ENCODE results near the gene MCEE.
"Not testable (repeated sequence)": the region's sequence is repeated elsewhere in the genome, so short reads cannot be mapped to it uniquely, and the experiment has no call there.

Gene MCEE

DNA sequence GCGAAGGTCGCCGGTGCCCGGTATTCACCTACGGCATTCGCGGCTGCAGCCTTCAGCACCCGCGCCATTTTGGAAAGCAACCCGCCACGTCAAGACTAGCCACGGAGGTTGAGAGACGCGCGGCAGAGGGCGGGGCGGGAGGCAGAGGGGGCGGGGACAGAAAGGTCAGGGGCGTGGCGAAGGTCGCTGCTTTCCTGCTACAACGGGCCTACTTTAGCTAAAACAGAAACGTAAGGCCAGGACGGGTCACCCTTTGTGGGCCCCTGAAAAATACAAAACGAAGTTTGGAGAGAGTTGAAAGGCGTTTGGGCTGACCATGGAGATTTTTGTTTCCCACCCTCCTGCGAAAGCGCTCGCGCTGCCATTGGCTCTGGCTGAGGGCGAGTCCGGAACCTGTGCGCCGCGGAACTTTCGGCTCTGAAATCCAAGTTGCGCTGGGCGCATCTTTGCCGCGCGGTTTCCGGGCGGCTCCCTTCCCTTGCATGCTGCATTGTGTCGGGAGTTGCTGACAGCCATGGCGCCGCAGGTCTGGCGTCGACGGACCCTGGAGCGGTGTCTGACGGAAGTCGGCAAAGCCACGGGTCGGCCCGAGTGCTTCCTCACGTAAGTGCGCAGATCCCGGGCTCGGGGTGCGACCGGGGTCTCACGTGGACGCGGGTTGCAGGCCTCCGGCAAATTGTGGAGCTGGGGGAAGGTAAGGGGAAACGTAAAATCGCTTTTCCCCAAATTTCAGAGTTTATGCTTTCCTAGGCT, at the start of gene MCEE, which contains the start of gene MPHOSPH10:
Gene MCEE, minus strand, starts transcription at position 78 of the 753 bp plus-strand sequence. Its CDS starts 10 bp downstream, at position 68.
Gene MPHOSPH10, plus strand, starts transcription at position 483 of the 753 bp plus-strand sequence. Its CDS starts 32 bp downstream, at position 515.
- DNase-seq (ENCODE audit: low read depth in 2 of 2), result peak; percentile 81

DNA sequence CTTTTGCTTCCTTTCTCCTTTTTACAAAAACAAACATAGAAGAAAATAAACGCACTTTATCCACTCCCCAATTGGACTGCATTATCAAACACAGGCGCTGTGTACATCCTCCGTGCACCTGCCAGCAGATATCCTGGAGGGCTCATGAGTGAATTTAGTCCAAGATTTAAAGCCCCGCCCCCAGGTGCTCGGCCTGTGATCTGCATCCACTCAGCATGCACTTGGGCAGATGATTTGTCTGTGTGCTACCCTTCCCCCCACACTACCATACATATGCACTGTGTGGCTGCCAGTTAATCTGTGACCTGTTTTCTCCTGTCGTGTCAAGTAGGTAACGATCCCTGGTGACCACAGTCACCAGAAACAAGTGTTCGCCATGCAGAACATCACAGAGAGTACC, 48.8 kb upstream of the MCEE start:
- DNase-seq (ENCODE audit: low read depth in 2 of 2), result not testable (repeated sequence)

DNA sequence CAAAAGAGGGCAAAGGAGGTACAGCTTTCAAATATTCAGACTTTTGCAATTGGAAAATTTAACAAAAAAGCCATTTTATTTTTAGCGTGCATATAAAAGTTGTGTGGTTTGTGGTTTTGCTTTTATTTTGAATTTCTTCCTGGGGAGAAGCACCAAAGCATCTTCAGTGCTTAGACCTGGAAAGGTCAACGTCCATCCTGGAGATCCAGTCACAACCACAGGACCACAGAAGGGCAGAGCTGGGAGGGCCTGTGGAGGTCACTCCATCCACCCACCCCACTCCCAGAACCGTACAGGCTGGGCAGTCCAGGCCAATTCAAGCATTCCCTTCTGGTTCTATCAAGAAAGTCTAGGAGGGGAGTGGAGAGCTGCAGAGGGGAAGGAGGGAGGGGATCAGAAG, 44.2 kb upstream of the MCEE start:
- DNase-seq (ENCODE audit: low read depth in 2 of 2), result no peak

DNA sequence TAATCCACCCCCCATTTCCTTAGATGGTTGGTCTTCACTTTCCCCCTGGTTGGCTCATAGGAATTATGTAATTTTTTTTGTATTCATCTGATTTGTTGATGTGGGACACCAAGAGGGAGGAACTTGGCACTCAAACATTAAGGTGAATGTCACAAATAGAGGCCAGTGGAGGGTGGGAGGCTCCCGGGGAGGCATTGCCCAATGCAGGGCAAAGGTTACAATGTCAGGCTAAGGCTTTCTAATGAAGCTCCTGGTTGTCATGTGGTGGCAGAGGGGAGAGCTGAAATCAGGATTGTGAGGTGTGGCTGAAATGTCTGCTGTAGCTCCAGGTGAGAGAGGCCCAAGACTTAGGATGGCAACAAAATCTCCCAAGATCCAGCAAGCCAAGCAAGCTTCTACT, 43.1 kb upstream of the MCEE start:
- DNase-seq (ENCODE audit: low read depth in 2 of 2), result no peak

DNA sequence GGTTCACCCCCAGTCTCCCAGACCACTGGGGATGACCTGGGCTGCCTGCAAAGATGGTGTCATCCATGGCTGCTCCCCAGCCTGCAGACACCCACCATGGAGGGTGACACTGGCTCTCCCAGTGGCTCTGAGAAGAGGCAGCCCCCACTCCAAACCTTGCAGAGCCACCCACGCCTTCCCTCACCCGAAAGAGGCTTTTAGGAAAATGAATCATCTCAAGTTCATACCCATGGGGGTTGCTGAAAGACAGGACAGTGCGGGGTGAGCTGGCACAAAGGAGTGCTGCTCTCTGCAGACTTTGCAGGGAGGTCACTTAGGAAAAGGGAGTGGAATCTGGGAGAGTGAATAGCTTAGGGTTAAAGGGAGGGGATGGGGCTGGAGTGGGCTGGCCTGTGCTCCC, 36.8 kb upstream of the MCEE start:
- DNase-seq (ENCODE audit: low read depth in 2 of 2), result no peak

DNA sequence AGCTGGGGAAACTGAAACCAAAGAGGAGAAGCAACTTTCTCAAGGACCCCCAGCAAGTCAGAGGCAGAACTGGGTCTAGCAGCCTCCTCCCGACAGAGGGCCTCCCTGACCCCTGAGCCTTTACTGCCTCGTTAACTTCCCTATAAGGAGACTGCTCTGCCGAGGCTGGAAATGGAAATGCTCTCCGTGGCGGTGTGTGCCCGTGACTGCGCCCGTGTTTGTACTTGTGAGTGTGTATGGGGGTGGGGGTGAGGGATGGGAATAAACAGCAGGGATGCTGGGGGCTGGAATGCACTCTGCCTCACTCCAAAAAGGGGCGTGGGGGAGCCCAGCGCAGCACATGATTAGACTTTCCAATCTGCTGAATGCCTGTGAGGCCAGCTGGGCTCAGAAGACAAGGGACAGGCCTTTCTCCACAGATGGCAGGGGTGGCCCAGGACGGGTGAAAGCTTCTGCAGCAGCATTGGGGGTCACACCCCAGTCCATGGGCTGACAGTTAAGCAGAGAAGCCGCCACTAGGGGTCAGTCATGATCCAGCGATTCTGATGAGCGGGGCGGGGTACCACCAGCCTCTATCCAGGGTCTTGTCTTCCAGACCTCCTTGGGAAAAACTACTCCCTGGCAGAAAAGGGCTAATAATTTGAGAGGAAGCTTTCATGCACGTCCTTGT, 27.2 kb upstream of the MCEE start:
- peak; percentile 26 to 47 for DNase-seq (ENCODE audit: low read depth in 2 of 2)

DNA sequence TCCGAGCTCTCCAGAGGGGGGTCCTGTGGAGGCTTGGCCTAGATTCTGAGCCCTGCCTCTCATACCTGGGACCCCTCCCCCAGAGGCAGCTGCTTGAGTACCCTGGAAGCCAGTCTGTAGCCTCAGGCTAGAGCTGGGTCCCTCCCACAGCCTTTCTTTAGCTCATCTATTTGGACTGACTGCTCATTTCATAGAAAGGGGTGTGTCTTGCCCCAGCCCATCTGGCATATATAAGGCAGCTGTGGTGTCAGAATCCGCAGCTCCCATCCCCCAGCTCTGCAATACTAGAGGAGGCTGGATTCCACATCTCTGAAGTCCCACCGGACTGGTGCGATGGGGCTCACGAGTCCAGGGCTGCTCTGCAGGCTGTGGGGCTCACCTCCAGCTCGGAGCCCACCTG, 26.5 kb upstream of the MCEE start:
- no peak for DNase-seq (ENCODE audit: low read depth in 2 of 2)

DNA sequence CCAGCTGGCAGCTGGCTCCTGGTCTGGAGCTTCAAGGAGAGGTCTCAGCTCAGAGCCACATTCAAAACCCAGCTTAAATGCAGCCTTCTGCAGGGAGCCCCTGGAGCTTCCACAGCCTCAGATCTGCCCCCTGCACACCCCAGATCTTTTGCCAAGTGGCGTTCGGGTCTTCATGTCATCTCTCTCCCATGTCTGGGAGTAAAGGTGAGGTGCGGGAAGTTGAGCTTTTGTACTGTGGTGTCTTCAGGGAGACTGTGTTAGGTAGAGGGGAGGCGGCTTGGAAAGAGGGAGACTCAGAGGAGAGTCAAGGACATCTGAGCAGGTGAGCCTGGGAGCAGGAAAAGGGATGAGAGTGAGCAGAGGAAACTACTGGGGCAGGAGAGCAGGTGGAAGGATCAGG, 25.8 kb upstream of the MCEE start:
- no peak for DNase-seq (ENCODE audit: low read depth in 2 of 2)

DNA sequence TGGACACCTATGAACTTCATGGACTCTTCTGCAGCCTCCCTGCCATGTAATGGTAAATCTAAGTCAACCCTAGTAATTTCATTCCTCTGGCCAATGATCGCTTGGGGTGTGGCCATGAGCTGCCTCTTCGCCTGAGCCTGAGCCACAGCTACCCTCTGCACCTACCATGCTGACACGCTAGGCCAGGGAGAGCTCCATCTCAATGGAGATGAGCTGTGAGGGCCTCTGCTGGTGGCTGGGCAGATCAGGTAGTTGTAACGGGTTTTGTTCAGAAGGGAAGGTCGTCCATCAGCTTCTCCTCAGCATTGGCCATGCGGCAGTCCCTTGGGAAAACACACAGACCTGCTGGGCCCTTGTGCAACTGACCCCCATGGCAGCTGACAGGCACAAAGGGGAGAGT, 24.8 kb upstream of the MCEE start:
- DNase-seq (ENCODE audit: low read depth in 2 of 2), result no peak

DNA sequence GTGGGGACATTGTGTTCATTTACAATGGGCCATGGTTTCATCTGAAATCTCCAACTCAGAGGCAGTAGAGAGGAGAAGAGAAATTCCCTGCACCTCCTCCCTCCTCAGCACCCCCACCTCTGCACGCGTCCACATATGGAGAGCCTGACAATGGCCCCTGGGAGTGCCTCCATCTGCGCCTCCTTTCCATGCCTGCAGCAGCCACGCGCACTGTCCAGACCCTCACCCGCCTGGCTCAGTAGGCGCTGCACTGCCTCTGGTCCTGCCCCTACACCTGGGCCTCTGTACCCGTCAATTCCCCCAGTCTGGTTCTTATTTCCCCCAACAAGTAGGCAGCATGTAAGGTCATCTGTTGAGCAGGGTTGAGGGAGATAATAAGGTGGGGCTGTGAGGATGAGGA, 24.2 kb upstream of the MCEE start:
- no peak for DNase-seq (ENCODE audit: low read depth in 2 of 2)

DNA sequence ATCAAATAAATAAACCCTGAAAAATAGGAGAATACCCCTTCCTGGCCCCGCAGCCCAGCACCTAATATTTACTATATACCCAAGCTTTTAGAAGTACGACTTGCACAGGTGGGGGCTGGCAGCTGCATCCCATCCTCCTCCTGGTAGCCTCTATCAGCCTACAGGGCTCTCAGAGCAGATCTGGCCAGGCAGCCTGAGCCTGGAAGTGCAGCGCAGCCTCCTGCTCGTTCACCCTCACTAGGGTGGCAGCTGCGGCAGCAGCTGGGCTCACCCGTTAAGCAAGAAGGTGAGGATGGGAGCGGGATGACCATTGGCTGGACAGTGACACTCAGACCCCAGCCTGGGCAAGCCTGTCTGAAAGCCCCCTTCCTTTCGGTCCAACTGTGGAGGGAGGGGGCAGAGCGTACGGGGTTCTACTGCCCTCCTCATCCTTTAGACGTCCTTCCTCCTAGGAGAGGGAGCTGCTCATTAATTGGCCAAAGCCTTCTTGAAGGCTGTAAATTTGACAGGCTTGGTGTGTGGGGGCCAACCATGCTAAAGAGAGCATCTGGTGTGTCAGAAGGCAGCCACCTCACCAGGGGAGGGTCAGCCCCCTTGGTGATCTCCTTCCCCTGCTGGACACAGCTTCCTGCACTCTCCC, 23.7 kb upstream of the MCEE start:
- DNase-seq (ENCODE audit: low read depth in 2 of 2), result no peak

DNA sequence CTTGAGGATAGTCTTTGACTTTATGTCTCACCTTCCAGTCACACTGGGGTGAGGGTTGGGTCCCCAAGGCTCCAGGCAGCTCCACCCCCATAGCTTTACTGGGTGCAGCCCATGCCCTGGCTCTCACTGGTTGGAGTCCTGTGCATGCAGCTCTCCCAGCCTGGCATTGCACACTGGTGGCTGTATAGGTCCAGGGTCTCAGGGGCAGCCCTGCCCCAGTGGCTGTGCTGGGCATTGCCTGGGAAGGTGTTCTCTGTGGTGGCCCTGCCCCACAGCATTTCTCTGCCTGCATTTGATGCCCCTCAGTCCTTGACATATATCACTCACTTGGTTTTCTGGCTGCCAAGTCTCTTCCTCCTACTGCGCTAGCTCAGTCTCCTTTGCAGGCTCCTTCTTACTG, 21.6 kb upstream of the MCEE start:
- no peak for DNase-seq (ENCODE audit: low read depth in 2 of 2)

DNA sequence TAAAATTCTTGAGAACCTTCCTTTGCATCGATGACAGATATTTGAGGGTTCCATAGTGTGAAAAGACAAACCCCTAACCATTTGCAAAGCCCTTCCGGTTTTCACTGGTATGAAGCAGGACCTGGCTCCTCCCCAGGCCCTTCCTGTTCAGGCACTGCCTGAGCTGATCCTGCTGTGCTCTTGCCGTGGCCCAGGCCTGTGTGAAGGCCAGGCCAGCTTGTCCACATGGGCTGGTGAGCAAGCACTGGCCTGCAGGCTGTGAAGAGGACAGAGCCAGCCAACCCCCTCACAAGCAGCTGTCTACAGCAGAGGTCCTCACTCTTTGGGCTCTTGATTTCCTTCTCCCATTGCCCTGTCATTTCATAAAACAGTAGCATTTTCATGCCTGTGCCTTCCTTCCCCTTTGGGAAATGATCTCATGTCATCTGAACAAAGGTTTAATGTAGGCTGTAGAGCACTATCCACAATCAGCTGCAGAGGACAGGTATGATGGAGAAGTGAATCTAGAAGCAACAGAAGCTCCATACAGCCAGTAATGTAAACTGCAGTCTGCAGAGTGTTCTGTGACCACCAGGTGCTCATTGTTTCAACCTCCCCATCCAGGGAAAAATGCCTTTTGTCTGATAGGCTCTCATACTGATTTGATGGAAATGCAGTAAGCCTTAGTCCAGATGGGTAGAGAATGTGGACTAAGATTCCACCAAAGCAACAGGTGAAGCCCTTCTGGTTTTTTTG, 20.2 kb upstream of the MCEE start:
- no peak for DNase-seq (ENCODE audit: low read depth in 2 of 2)

DNA sequence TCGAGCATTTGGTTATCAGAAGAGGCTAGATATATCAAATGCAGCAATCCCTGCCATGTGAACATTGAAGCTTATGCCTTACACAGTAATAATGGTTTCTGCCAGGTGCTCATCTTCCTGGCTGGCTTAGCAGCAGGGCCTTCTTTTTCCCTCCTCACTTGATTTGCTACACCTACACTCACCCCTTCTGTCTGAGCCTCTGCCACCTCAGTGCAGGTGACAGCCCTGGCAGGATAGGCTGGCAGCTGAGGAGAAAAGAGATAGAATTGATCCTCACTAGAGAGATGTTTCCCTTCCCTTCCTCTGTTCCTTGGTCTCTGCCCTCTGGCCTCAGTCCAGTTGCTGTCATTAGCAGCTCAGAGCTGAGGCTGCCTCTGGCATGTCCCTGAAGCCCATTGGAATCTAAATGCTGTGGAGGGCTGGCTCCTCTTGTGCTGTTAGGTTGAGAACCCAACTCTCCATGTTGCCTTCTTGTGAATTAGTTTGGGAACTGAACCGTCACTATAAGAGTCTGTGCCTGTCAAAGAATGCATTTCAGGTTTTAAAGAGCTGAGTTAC, 18.6 kb upstream of the MCEE start:
- DNase-seq (ENCODE audit: low read depth in 2 of 2), result no peak

DNA sequence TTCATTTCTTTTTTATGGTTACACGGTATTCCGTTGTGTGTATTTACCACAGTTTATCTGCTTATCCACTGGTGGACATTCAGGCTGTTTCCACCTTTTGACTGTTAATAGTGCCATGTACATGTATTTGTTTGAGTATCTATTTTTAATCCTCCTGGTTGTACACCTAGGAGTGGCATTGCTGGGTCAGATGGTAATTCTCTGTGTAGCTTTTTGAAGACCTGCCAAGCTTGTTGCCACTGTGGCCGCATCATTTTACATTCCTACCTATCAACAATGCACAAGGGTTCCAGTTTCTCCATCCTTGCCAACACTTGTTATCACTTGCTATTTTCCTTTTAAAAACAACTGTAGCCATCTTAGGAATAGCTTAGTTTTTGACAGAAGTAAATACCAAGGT, 13.8 kb upstream of the MCEE start:
- no peak for DNase-seq (ENCODE audit: low read depth in 2 of 2)

DNA sequence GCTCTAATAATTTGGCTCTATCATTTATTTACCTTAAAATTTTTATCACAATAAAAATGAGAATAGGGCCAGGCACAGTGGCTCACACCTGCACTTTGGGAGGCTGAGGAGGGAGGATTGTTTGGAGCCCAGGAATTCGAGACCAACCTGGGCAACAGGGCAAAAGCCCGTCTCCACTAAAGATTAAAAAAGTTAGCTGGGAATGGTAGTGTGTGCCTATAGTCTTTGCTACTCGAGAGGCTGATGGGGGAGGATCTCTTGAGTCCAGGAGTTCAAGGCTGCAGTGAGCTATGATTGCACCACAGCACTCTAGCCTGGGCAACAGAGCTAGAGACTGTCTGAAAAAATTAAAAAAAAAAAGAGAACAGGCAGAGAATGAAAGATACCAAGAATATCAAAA, 6.1 kb upstream of the MCEE start:
- DNase-seq (ENCODE audit: low read depth in 2 of 2), result no peak

DNA sequence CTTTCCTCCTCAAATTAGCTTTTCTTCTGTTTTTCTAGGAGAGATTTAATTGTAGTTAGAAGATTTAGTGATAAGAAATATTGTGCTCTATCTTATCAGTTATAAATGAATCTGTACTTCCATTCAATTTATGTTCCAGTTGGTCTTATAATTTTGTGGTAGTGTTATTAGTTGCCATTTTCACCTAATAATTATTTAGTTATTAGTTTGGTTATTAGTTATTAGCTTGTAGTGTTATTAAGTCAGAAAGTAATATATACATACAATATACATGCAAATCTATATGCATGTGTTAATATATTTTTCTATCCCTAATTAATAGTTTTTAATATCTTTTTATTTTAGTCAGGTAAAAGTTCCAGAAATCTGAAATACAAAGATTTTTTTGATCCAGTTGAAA, 3.6 kb upstream of the MCEE start:
- DNase-seq (ENCODE audit: low read depth in 2 of 2), result no peak

DNA sequence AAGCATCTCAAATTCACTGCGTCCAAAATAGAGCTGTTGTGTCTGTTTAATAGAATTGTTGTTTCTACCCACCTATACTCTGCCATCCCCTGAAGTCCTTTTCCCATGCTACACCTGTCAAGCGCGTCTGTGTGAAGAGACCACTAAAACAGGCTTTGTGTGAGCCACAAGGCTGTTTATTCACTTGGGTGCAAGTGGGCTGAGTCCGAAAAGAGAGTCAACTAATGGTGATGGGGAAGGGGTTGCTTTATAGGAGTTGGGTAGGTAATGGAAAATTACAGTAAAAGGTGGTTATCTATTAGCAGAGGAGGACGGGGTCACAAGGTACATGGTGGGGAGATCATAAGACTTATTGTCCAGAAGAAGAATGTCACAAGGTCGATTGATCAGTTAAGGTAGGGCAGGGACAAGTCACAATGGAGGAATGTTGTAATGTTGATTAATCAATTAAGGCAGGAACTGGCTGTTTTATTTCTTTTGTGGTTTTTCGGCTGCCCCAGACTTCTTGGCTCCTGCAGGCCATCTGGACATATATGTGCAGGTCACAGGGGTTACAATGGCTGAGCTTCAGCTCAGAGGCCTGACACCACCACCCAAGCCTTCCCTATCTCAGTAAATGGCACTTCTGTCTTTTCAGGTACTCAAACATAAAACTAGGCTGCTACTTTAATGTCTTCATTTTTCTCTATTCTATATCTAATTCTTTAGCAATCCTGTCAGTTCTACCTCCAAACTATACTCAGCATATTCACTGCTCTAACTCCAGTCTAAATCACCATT, 1.5 kb upstream of the MCEE start:
- not testable (repeated sequence) for DNase-seq (ENCODE audit: low read depth in 2 of 2)

DNA sequence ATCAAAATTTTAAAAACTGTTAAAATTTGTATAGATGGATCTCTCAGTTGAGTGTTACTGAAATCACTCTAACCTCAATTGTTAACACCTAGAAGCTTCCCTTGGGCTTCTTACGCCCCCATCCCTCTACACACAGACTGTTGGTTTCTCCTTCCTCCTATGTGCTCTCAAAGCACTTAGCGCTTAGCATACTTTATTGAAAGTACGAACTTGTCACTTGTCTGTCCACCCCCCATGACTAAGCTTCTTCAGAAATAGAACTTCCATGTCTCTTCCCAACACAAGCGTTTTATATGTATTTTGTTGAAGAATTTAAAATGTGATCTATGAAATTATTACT, 846 bp upstream of the MCEE start:
- DNase-seq (ENCODE audit: low read depth in 2 of 2), result no peak

DNA sequence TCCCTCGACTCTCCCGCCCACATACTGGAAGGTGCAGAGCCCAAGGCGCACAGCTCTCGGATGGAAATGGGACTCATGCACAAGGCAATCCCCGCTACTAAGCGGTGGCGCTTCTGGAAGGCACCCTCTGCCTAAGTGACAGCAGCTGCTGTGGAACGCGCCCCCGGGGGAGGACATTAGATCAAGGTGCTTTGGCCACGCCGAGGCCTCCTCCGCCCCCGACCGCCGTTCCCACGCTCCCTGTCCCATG, 202 bp downstream of the MCEE start:
- DNase-seq (ENCODE audit: low read depth in 2 of 2), result no peak

DNA sequence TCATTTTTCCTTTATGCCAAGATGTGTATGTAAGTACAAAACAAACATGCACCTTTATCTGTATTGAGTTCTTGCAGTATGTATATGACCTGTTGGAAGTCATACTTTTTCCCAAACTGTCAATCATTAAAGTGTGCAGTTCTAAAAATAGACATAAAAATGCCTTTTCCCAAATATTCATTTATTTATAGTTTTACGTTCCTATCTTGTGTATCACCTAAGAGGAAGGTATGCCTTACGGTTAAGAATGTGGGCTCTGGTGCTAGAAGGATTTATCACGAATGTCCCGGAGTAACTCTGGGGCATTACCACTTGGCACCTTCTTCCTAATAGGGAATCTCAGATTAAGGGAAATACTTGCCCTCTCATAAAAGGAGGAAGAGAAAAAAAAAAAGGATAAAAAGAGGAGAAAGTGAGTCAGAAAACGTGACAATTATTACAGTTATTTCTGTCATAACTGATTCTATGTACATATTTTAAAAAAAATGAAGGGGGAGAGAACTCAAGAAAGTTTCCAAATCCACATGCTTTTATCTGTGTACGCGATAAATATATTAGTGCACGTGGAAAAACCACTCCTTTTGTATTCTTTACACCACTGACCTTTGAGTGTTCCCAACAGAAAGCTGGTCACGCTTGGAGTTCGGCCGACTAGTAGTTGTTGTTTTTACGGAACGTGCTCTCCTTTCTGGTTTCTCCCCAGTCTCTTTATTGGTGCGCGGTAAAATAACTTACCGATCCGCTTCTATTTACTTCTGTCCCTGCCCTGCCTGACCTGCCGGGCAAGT, 721 bp downstream of the MCEE start:
- DNase-seq (ENCODE audit: low read depth in 2 of 2), result no peak

Data from stimulated activated CD4-positive, alpha-beta T cell treated with anti-CD3 and anti-CD28 coated beads, Interleukin-15, amount 100 ng/mL, for 48 hours (primary cell).